B cell (primary cell): ENCODE results near the gene FRK.

Experiments
- EZH2 ChIP-seq: IDR thresholded peaks from 2 replicates; pipeline ENCODE4 v1.6.1; 2012; ENCODE audit warnings: borderline replicate concordance, low read depth, mild to moderate bottlenecking, moderate library complexity, low read length; ENCODE audit not compliant: insufficient read depth, poor library complexity, severe bottlenecking
- TF ChIP-seq, protein P1 (sequence below): fragments of 200-600 bp; IDR thresholded peaks from one replicate; pipeline ENCODE4 v1.8.0; 2022; ENCODE audit warnings: antibody characterized with exemption, mild to moderate bottlenecking

DNA sequence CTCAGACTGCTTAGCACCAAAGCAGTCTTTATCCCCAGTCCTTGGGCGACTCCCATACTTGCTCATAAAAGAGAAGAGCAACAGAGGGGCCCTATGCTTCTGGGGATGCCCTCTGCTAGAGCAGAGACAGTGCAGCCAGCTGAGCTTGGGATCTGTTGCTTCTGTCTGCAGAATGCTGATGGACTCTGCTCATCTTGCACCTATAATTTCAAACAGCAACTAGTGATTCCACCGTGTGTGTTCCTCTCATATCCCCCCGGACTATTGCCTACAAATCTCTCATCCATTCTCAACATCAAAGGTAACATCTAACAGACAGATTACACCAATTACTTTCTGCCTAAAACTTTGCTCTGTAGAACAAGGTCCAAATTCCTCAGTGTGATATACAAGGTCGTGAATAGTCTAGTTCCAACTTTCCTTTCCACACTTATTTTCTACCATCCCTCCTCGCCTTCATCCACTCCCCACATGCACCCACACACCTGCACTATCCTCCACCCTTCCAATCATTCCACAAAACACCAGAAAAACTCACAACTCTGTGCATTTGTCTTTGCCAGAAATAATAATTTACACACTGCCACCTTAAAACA lies 62.6 kb downstream of the FRK start:
- TF ChIP-seq, protein P1, sequence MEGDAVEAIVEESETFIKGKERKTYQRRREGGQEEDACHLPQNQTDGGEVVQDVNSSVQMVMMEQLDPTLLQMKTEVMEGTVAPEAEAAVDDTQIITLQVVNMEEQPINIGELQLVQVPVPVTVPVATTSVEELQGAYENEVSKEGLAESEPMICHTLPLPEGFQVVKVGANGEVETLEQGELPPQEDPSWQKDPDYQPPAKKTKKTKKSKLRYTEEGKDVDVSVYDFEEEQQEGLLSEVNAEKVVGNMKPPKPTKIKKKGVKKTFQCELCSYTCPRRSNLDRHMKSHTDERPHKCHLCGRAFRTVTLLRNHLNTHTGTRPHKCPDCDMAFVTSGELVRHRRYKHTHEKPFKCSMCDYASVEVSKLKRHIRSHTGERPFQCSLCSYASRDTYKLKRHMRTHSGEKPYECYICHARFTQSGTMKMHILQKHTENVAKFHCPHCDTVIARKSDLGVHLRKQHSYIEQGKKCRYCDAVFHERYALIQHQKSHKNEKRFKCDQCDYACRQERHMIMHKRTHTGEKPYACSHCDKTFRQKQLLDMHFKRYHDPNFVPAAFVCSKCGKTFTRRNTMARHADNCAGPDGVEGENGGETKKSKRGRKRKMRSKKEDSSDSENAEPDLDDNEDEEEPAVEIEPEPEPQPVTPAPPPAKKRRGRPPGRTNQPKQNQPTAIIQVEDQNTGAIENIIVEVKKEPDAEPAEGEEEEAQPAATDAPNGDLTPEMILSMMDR, result no peak
- no peak for TF ChIP-seq EZH2
